Body of pancreas (tissue), 4 donors: ENCODE measurements around the gene TIAM1. TPM values are rescaled to one million over a fixed set of nuclear protein-coding genes. Genes with fewer than 3 reads are reported as not detected.

Source experiments
- ATAC-seq: fragments of 150-250 bp; one replicate; pipeline ENCODE4 v1.9.1; 2016
- DNase-seq, 4 donors: peaks; one replicate each; pipeline ENCODE4 v3.0.0-alpha.2; 2019
- H3K27ac ChIP-seq, 4 donors: fragments of 200-600 bp; sonication (generic); 1 replicate in 3 of 4; 2 replicates in 1 of 4; pipeline versions ENCODE4 v1.5.1 to v1.6.1; 2016 to 2019; ENCODE audit warnings: mild to moderate bottlenecking in 1 of 4, mixed read lengths in 1 of 4, moderate library complexity in 1 of 4
- H3K27me3 ChIP-seq, 2 donors: fragments of 200-600 bp; sonication (generic); one replicate each; pipeline ENCODE4 v1.6.0; 2016; ENCODE audit warnings: mild to moderate bottlenecking in 1 of 2
- H3K36me3 ChIP-seq, 2 donors: fragments of 200-600 bp; sonication (generic); replicated peaks in 1 of 2; 2 replicates each; pipeline ENCODE4 v1.5.1; 2016; ENCODE audit warnings: low read depth in 2 of 2; ENCODE audit not compliant: insufficient read depth in 1 of 2
- H3K4me1 ChIP-seq: fragments of 200-600 bp; sonication (generic); one replicate; pipeline ENCODE4 v1.6.0; 2016
- H3K4me3 ChIP-seq, 2 donors: fragments of 200-600 bp; sonication (generic); 1 replicate in 1 of 2; 2 replicates in 1 of 2; pipeline ENCODE4 v1.5.1; 2016 to 2019
- H3K9me3 ChIP-seq, 3 donors: fragments of 200-600 bp; sonication (generic); 1 replicate in 2 of 3; 2 replicates in 1 of 3; pipeline ENCODE4 v1.5.1; 2016
- POLR2A ChIP-seq, 3 donors: fragments of 450-650 bp; IDR thresholded peaks; one replicate each; pipeline ENCODE4 v1.6.1; 2016; ENCODE audit warnings: antibody characterized with exemption in 3 of 3, mild to moderate bottlenecking in 2 of 3
- WGBS, 2 donors: methylation state at CpG; one replicate each; pipeline ENCODE4 v1.1.5; 2017; 5-methylcytosine and 5-hydroxymethylcytosine counted together
- intact Hi-C: fragments of 100-400 bp; cut with DNase I; formaldehyde crosslinking; loops from one replicate; pipeline ENCODE4 v1.15.1; 2023
- total RNA-seq, 2 donors: library from RNA; depleted of rRNA; stranded (reverse); fragments of >200 nt; gene quantifications; one replicate each; pipeline ENCODE4 v1.1.0, GENCODE V29; 2016
- TF ChIP-seq, protein P1 (sequence below), 7 experiments: fragments of 450-650 bp in 4 of 7; fragments of 200-600 bp in 3 of 7; sonication (generic) in 3 of 7; IDR thresholded peaks; one replicate each; pipeline ENCODE4 v1.5.1; 2016 to 2019; ENCODE audit warnings: antibody characterized with exemption in 7 of 7

The TIAM1 gene
- total RNA-seq, 2 donors from 2014 or later = 3.6 to 8.8 TPM

DNA sequence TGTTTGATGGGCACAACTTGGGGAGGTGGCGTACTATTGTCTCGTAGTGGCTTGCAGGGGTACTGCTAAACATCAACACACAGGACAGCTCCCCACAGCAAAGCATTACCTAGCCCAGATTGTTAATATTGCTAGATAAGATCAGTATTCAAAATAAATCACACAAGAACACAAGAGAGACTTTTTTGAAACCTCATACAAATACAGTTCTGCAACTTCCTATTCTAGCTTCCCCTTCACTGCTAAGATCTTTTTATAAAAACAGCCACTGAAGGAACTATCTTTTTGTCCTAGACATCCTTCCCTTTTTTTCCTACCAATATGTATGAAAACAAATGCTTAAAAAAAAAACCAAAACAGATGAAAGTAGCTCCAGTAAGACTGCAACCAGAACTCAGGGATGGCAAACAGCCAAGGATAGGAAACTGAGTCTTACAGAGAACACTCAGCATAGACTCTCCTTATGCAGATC, 167.9 kb downstream of the TIAM1 start:
- 62 to 76% methylated on average over 2 of the region's 2 CpGs for WGBS, 2 donors
- intact Hi-C loops = no loop called here
- H3K4me1 ChIP-seq = no peaks in the 10 kb centered on the region
- peaks cover 0 to 3% of the 10 kb centered on the region in 2 donors for H3K27me3 ChIP-seq
- DNase-seq (peak in 1 of 4 donors; percentile 13), ATAC-seq (no peak)
- no peak overlapping the region for H3K4me3 ChIP-seq
- no peaks in the 10 kb centered on the region for H3K9me3 ChIP-seq
- no peaks in the 10 kb centered on the region for H3K36me3 ChIP-seq
- TF ChIP-seq POLR2A (IDR thresholded peaks at IDR 0.05) = no peak
- TF ChIP-seq, protein P1, sequence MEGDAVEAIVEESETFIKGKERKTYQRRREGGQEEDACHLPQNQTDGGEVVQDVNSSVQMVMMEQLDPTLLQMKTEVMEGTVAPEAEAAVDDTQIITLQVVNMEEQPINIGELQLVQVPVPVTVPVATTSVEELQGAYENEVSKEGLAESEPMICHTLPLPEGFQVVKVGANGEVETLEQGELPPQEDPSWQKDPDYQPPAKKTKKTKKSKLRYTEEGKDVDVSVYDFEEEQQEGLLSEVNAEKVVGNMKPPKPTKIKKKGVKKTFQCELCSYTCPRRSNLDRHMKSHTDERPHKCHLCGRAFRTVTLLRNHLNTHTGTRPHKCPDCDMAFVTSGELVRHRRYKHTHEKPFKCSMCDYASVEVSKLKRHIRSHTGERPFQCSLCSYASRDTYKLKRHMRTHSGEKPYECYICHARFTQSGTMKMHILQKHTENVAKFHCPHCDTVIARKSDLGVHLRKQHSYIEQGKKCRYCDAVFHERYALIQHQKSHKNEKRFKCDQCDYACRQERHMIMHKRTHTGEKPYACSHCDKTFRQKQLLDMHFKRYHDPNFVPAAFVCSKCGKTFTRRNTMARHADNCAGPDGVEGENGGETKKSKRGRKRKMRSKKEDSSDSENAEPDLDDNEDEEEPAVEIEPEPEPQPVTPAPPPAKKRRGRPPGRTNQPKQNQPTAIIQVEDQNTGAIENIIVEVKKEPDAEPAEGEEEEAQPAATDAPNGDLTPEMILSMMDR (IDR thresholded peaks at IDR 0.05) = no peak
- H3K27ac ChIP-seq = peak overlapping the region in 1 of 4 donors; percentile 25

- peak; percentile 47 for ATAC-seq
- TF ChIP-seq, protein P1 (IDR thresholded peaks at IDR 0.05) = no peak
- TF ChIP-seq POLR2A (IDR thresholded peaks at IDR 0.05) = no peak
- Histone ChIP-seq H3K27me3 (no peaks in the 10 kb centered on the region), H3K9me3 (no peaks in the 10 kb centered on the region), H3K4me1 (no peaks in the 10 kb centered on the region), H3K36me3 (no peaks in the 10 kb centered on the region), H3K27ac (peak overlapping the region in 2 of 4 donors; percentile 14 to 56), H3K4me3 (no peak overlapping the region)
- intact Hi-C loops = no loop called here
- peak in 3 of 4 donors; percentile 13 to 44 (median 25) for DNase-seq
- 52 to 69% methylated on average over 21 to 25 of the region's 25 CpGs for WGBS, 2 donors
Measured at GRCh38 chr21:31173881-31174555, 170.0 kb downstream of the TIAM1 start.

DNA sequence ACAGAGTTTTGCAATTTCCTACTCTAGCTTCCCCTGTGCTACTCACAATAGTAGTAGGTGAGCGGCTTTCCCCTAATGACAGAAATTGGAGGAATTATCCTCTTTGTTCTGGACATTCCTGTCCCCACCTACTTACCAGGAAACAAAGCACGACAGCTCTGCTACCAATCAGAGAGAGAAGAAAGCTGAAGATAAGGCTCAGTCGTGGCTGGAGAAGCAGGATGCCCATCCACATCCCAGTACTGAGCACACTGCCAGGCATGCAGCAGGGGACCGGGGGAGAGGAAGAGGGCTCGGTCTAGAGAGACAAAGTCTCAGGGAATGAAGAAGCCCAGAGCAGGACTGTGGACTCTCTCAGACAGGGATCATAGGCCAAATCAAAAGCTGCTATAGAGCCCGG, 171.7 kb downstream of the TIAM1 start:
- ATAC-seq = peak; percentile 24

GRCh38 chr21:31164713-31165694, 179.1 kb downstream of the TIAM1 start:
- H3K36me3 ChIP-seq = no peaks in the 10 kb centered on the region
- intact Hi-C loops = no loop called here
- H3K9me3 ChIP-seq = no peaks in the 10 kb centered on the region
- H3K27me3 ChIP-seq = no peaks in the 10 kb centered on the region
- no peak overlapping the region for H3K4me3 ChIP-seq
- no peak overlapping the region for H3K27ac ChIP-seq
- ATAC-seq (no peak), DNase-seq (no peak)
- 66 to 70% methylated on average over 8 of the region's 8 CpGs for WGBS, 2 donors
- no peaks in the 10 kb centered on the region for H3K4me1 ChIP-seq
- TF ChIP-seq POLR2A (IDR thresholded peaks at IDR 0.05) = no peak
- TF ChIP-seq, protein P1 (IDR thresholded peaks at IDR 0.05) = no peak

More for the DNA sequence above, 171.7 kb downstream of the TIAM1 start:
- no peak for TF ChIP-seq POLR2A (IDR thresholded peaks at IDR 0.05)
- TF ChIP-seq, protein P1 (IDR thresholded peaks at IDR 0.05) = no peak
- WGBS, 2 donors = 60 to 68% methylated on average over 6 of the region's 6 CpGs
- Histone ChIP-seq H3K4me3 (no peak overlapping the region), H3K36me3 (no peaks in the 10 kb centered on the region), H3K9me3 (no peaks in the 10 kb centered on the region), H3K27ac (no peak overlapping the region), H3K4me1 (no peaks in the 10 kb centered on the region), H3K27me3 (no peaks in the 10 kb centered on the region)
- DNase-seq = no peak
- intact Hi-C loops = no loop called here
